Measurements from ENCODE around the gene GPR146. TPM values are rescaled to one million over a fixed set of nuclear protein-coding genes. Genes with fewer than 3 reads are reported as not detected.
A peak's percentile ranks its signal among the peaks of the same experiment; 100 is the strongest.

Gene GPR146
- total RNA-seq, 1 donor from 2014 or later, result 1.7 TPM

- H3K9ac ChIP-seq (ENCODE audit: low read length), result peak overlapping the region; percentile 87
Observed at GRCh38 chr7:1029637-1030443, 14.5 kb upstream of the GPR146 start.

GRCh38 chr7:1030444-1031070 is 13.8 kb upstream of the GPR146 start:
- H3K9me3 Mint-ChIP-seq (ENCODE audit: unreplicated experiment), result peaks cover 5% of the 10 kb centered on the region
- Histone ChIP-seq H4K20me1 (ENCODE audit: insufficient read depth, low read length) (peaks cover 35% of the 10 kb centered on the region), H3K27ac (ENCODE audit: low read depth, low read length) (no peak overlapping the region)

More at GRCh38 chr7:1029637-1030443, 14.5 kb upstream of the GPR146 start:
- Mint-ChIP-seq H3K36me3 (ENCODE audit: low read depth, unreplicated experiment) (peaks cover 8% of the 10 kb centered on the region), H3K4me3 (ENCODE audit: unreplicated experiment) (peak overlapping the region; percentile 36), H3K27me3 (ENCODE audit: low read depth, unreplicated experiment) (no peaks in the 10 kb centered on the region), H3K4me1 (ENCODE audit: low read depth, unreplicated experiment) (peaks cover 14% of the 10 kb centered on the region), H3K27ac (ENCODE audit: unreplicated experiment) (peak overlapping the region; percentile 92), H3K9me3 (ENCODE audit: unreplicated experiment) (no peaks in the 10 kb centered on the region)
- peaks cover 18% of the 10 kb centered on the region for H3K4me1 ChIP-seq (ENCODE audit: insufficient read depth, low read length)
- peaks cover 36% of the 10 kb centered on the region for H4K20me1 ChIP-seq (ENCODE audit: insufficient read depth, low read length)
- H3K36me3 ChIP-seq (ENCODE audit: insufficient read depth, low read length), result peaks cover 2% of the 10 kb centered on the region
- no peaks in the 10 kb centered on the region for H3K27me3 ChIP-seq (ENCODE audit: insufficient read depth, low read length)
- H3K4me2 ChIP-seq (ENCODE audit: low read length), result peak overlapping the region; percentile 95
- no peaks in the 10 kb centered on the region for H3K9me3 ChIP-seq (ENCODE audit: insufficient read depth, low read depth, low read length)
- FAIRE-seq (no peak), DNase-seq (ENCODE audit: low read depth) (no peak)
- H3K79me2 ChIP-seq (ENCODE audit: insufficient read depth, low read length), result peaks cover 32% of the 10 kb centered on the region
- H3K27ac ChIP-seq (ENCODE audit: low read depth, low read length), result no peak overlapping the region
- no peak overlapping the region for H2AFZ ChIP-seq (ENCODE audit: low read depth, low read length)
- H3K4me3 ChIP-seq (ENCODE audit: insufficient read depth, low read depth, low read length), result no peak overlapping the region
- no peak for TF ChIP-seq CTCF (IDR thresholded peaks at IDR 0.05; ENCODE audit: insufficient read depth, low read depth, low read length)
- TF ChIP-seq EZH2 (IDR thresholded peaks at IDR 0.05; ENCODE audit: insufficient read depth, low read length), result no peak

More at GRCh38 chr7:1030444-1031070, 13.8 kb upstream of the GPR146 start:
- peaks cover 14% of the 10 kb centered on the region for H3K36me3 Mint-ChIP-seq (ENCODE audit: low read depth, unreplicated experiment)
- TF ChIP-seq CTCF (IDR thresholded peaks at IDR 0.05; ENCODE audit: insufficient read depth, low read depth, low read length), result no peak
- no peak for TF ChIP-seq EZH2 (IDR thresholded peaks at IDR 0.05; ENCODE audit: insufficient read depth, low read length)
- no peak overlapping the region for H3K4me2 ChIP-seq (ENCODE audit: low read length)
- H3K4me3 Mint-ChIP-seq (ENCODE audit: unreplicated experiment), result no peak overlapping the region
- no peak overlapping the region for H3K9ac ChIP-seq (ENCODE audit: low read length)
- no peak overlapping the region for H2AFZ ChIP-seq (ENCODE audit: low read depth, low read length)
- H3K4me3 ChIP-seq (ENCODE audit: insufficient read depth, low read depth, low read length), result no peak overlapping the region
- H3K27me3 Mint-ChIP-seq (ENCODE audit: low read depth, unreplicated experiment), result no peaks in the 10 kb centered on the region
- peaks cover 25% of the 10 kb centered on the region for H3K79me2 ChIP-seq (ENCODE audit: insufficient read depth, low read length)
- peaks cover 18% of the 10 kb centered on the region for H3K4me1 ChIP-seq (ENCODE audit: insufficient read depth, low read length)
- H3K36me3 ChIP-seq (ENCODE audit: insufficient read depth, low read length), result no peaks in the 10 kb centered on the region
- peaks cover 14% of the 10 kb centered on the region for H3K4me1 Mint-ChIP-seq (ENCODE audit: low read depth, unreplicated experiment)
- FAIRE-seq (no peak), DNase-seq (ENCODE audit: low read depth) (no peak)
- H3K9me3 ChIP-seq (ENCODE audit: insufficient read depth, low read depth, low read length), result no peaks in the 10 kb centered on the region
- H3K27me3 ChIP-seq (ENCODE audit: insufficient read depth, low read length), result no peaks in the 10 kb centered on the region
- no peak overlapping the region for H3K27ac Mint-ChIP-seq (ENCODE audit: unreplicated experiment)

Data from astrocyte (in vitro differentiated cells and primary cell).